K562 treated with DMSO at 1 percent for 12 hours (cell line): Measurements from ENCODE around the gene DPCD. TPM values are rescaled to one million over a fixed set of nuclear protein-coding genes. Genes with fewer than 3 reads are reported as not detected.

ENCODE experiments used
- total RNA-seq: library from RNA; unstranded; fragments of 300-600 nt; gene quantifications from 2 replicates; pipeline ENCODE4 v1.2.3, GENCODE V29; 2022; ENCODE audit not compliant: insufficient read depth

DPCD gene
- total RNA-seq, result 9.3 and 14.8 TPM in 2 replicates

GRCh38 chr10:101587725-101588653 lies at the start of gene DPCD, which contains the start of gene POLL:
Gene DPCD (plus strand): TSS chr10:101588321. CDS start chr10:101588337, 16 bp downstream.
Gene POLL (minus strand): TSS chr10:101588257. CDS start chr10:101587360, 897 bp downstream.

Other genes with a start within 250 kb of the DPCD start
- 2.7 and 15.0 TPM in 2 replicates for gene BTRC, start 234.2 kb upstream of the DPCD start, total RNA-seq
- 16.6 and 19.7 TPM in 2 replicates for gene POLL, start 64 bp upstream of the DPCD start, total RNA-seq
- gene FBXW4, start 106.8 kb downstream of the DPCD start, total RNA-seq, result 14.2 and 17.6 TPM in 2 replicates
- not detected in 2 replicates for gene FGF8, start 187.8 kb downstream of the DPCD start, total RNA-seq
- gene NPM3, start 195.1 kb downstream of the DPCD start, total RNA-seq, result 57.9 and 86.4 TPM in 2 replicates
- gene OGA, start 230.1 kb downstream of the DPCD start, total RNA-seq, result 15.0 and 62.9 TPM in 2 replicates